DND-41 (cell line): ENCODE measurements around the gene PSMC1.

Source experiments
- ATAC-seq: fragments of 200-7000 bp; cut with Tn5 transposase; 3 replicates; pipeline ENCODE4 v1.9.1; 2021; ENCODE audit warnings: low read depth; ENCODE audit not compliant: insufficient read depth
- DNase-seq: peaks from one replicate; pipeline ENCODE4 v3.0.0-alpha.2; 2020
- H2AFZ ChIP-seq: 2 replicates; pipeline ENCODE4 v1.6.0; 2012; ENCODE audit warnings: low read depth, low read length
- H3K27ac ChIP-seq: 2 replicates; pipeline ENCODE4 v1.5.1; 2012; ENCODE audit warnings: low read length, inconsistent platforms
- H3K27me3 ChIP-seq: fragments of 200-600 bp; sonication (generic); 2 replicates; pipeline ENCODE4 v1.6.0; 2012; ENCODE audit warnings: low read length, mild to moderate bottlenecking, inconsistent platforms; ENCODE audit not compliant: insufficient read depth, poor library complexity
- H3K36me3 ChIP-seq: 2 replicates; pipeline ENCODE4 v1.5.1; 2012; ENCODE audit warnings: low read length, inconsistent platforms; ENCODE audit not compliant: insufficient read depth
- H3K4me1 ChIP-seq: 2 replicates; pipeline ENCODE4 v1.5.1; 2012; ENCODE audit warnings: mild to moderate bottlenecking, low read length; ENCODE audit not compliant: insufficient read depth
- H3K4me2 ChIP-seq: 2 replicates; pipeline ENCODE4 v1.6.0; 2012; ENCODE audit warnings: mild to moderate bottlenecking, moderate library complexity, low read length, inconsistent platforms; ENCODE audit not compliant: insufficient read depth
- H3K4me3 ChIP-seq, 2 experiments: fragments of 200-600 bp in 1 of 2; shearing (Covaris generic) in 1 of 2; 2 replicates each; pipeline ENCODE4 v1.5.1; 2012 to 2016; ENCODE audit warnings: inconsistent platforms in 2 of 2, low read length in 2 of 2, mild to moderate bottlenecking in 2 of 2, low read depth in 1 of 2, moderate library complexity in 1 of 2
- H3K79me2 ChIP-seq: 2 replicates; pipeline ENCODE4 v1.6.0; 2012; ENCODE audit warnings: low read length, inconsistent platforms; ENCODE audit not compliant: insufficient read depth
- H3K9ac ChIP-seq: 2 replicates; pipeline ENCODE4 v1.6.0; 2012; ENCODE audit warnings: low read depth, mild to moderate bottlenecking, inconsistent platforms, low read length, moderate library complexity
- H3K9me3 ChIP-seq: 2 replicates; pipeline ENCODE4 v1.5.1; 2012; ENCODE audit warnings: low read length, moderate library complexity, mild to moderate bottlenecking, inconsistent platforms; ENCODE audit not compliant: insufficient read depth, severe bottlenecking
- H4K20me1 ChIP-seq: 2 replicates; pipeline ENCODE4 v1.6.0; 2012; ENCODE audit warnings: low read length; ENCODE audit not compliant: insufficient read depth
- EZH2 ChIP-seq: IDR thresholded peaks from 3 replicates; pipeline ENCODE4 v1.6.1; 2012; ENCODE audit warnings: borderline replicate concordance, low read depth, mild to moderate bottlenecking, moderate library complexity, low read length, inconsistent platforms; ENCODE audit not compliant: severe bottlenecking
- TF ChIP-seq, protein P1 (sequence below): IDR thresholded peaks from 2 replicates; pipeline ENCODE4 v1.5.1; 2012; ENCODE audit warnings: borderline replicate concordance, low read length, moderate library complexity, mild to moderate bottlenecking; ENCODE audit not compliant: poor library complexity, severe bottlenecking; ENCODE audit errors: extremely low read depth

The PSMC1 gene

DNA sequence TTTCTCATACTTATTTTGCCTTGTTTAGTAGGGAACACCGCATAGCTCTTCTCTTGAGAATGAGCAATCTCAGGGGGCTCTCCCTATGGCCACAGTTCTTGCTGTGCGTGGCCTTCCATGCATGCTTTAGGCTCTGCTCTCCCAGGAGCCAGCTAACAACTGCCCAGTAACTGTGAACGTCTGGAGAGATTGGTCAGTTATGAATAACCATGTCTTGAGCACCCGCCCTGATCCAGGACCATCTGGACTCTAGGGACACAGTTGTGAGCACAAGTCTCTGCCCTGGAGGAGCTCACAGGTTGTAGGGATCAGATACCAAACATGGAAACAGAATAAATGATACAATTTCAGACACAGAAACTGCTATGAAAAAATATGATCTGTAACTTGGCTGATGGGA is 12.1 kb downstream of the PSMC1 start:
- DNase-seq (no peak), ATAC-seq (no peak)
- no peaks in the 10 kb centered on the region for H3K9me3 ChIP-seq
- peaks cover 8% of the 10 kb centered on the region; the same call in 1 of the 2 replicates for H4K20me1 ChIP-seq
- no peak overlapping the region for H3K4me3 ChIP-seq
- no peak overlapping the region for H3K27ac ChIP-seq
- H3K36me3 ChIP-seq = peaks cover 93% of the 10 kb centered on the region
- H3K27me3 ChIP-seq = no peaks in the 10 kb centered on the region
- TF ChIP-seq, protein P1, sequence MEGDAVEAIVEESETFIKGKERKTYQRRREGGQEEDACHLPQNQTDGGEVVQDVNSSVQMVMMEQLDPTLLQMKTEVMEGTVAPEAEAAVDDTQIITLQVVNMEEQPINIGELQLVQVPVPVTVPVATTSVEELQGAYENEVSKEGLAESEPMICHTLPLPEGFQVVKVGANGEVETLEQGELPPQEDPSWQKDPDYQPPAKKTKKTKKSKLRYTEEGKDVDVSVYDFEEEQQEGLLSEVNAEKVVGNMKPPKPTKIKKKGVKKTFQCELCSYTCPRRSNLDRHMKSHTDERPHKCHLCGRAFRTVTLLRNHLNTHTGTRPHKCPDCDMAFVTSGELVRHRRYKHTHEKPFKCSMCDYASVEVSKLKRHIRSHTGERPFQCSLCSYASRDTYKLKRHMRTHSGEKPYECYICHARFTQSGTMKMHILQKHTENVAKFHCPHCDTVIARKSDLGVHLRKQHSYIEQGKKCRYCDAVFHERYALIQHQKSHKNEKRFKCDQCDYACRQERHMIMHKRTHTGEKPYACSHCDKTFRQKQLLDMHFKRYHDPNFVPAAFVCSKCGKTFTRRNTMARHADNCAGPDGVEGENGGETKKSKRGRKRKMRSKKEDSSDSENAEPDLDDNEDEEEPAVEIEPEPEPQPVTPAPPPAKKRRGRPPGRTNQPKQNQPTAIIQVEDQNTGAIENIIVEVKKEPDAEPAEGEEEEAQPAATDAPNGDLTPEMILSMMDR = no peak
- no peak for TF ChIP-seq EZH2
- H3K4me1 ChIP-seq = no peaks in the 10 kb centered on the region
- no peak overlapping the region for H3K4me2 ChIP-seq
- H3K79me2 ChIP-seq = no peaks in the 10 kb centered on the region
- H3K9ac ChIP-seq = no peak overlapping the region
- no peak overlapping the region for H2AFZ ChIP-seq

GRCh38 chr14:90272523-90272922 is 16.2 kb downstream of the PSMC1 start:
- H2AFZ ChIP-seq = no peak overlapping the region
- H3K36me3 ChIP-seq = peaks cover 84% of the 10 kb centered on the region
- no peak overlapping the region for H3K27ac ChIP-seq
- H3K27me3 ChIP-seq = no peaks in the 10 kb centered on the region
- H3K9me3 ChIP-seq = no peaks in the 10 kb centered on the region
- no peaks in the 10 kb centered on the region for H3K79me2 ChIP-seq
- no peak for ATAC-seq
- peaks cover 7% of the 10 kb centered on the region for H4K20me1 ChIP-seq
- H3K9ac ChIP-seq = no peak overlapping the region
- no peaks in the 10 kb centered on the region for H3K4me1 ChIP-seq
- H3K4me3 ChIP-seq = no peak overlapping the region
- no peak for DNase-seq
- H3K4me2 ChIP-seq = no peak overlapping the region
- TF ChIP-seq, protein P1 = no peak
- no peak for TF ChIP-seq EZH2

DNA sequence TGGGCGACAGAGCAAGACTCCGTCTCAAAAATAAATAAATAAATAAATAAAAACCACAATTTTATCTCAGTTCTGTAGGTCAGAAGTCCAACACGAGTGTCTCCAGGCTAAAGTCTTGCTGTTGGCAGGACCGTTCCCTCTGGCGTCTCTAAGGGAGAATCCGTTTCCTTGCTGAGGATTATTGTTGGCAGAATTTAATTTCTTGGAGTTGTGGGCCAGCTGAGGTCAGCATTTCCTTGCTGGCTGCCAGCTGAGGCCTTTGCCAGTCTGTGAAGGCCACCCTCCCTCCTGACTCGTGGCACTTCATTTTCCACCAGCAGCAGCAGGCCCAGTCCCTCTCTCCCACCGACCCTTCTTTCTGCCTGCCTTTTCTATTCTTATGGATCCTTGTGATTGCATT is 17.2 kb downstream of the PSMC1 start:
- no peaks in the 10 kb centered on the region for H3K27me3 ChIP-seq
- ATAC-seq (no peak), DNase-seq (no peak)
- H3K4me1 ChIP-seq = no peaks in the 10 kb centered on the region
- TF ChIP-seq, protein P1 = no peak
- no peak for TF ChIP-seq EZH2
- H3K79me2 ChIP-seq = no peaks in the 10 kb centered on the region
- H3K9me3 ChIP-seq = no peaks in the 10 kb centered on the region
- H3K36me3 ChIP-seq = peaks cover 80% of the 10 kb centered on the region
- H3K9ac ChIP-seq = no peak overlapping the region
- H2AFZ ChIP-seq = no peak overlapping the region
- H3K4me2 ChIP-seq = no peak overlapping the region
- H3K27ac ChIP-seq = no peak overlapping the region
- peaks cover 7% of the 10 kb centered on the region for H4K20me1 ChIP-seq
- H3K4me3 ChIP-seq = no peak overlapping the region

DNA sequence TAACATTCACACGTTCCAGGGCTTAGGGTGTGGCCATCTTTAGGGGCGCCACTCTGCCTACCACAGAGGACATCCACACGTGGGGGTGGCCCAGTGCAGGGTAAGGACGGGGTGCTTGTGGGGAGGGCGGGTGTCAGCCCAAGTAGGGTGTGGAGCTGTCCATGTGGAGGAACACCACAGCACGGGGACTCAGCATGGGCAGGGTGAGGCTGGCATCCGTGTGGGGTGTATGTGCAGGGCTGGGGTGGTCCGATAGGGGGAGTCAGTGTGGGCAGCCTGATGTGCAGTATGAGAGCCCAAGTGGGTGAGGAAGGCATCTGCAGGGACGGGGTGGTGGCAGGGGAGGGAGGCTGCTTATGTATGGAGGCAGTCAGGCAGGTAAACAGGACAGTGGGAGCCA is 17.7 kb downstream of the PSMC1 start:
- Histone ChIP-seq H3K4me2 (no peak overlapping the region), H3K4me1 (no peaks in the 10 kb centered on the region), H2AFZ (no peak overlapping the region), H3K36me3 (peaks cover 79% of the 10 kb centered on the region), H3K27me3 (no peaks in the 10 kb centered on the region), H3K9ac (no peak overlapping the region), H4K20me1 (peaks cover 7% of the 10 kb centered on the region), H3K79me2 (no peaks in the 10 kb centered on the region), H3K27ac (no peak overlapping the region), H3K4me3 (no peak overlapping the region), H3K9me3 (no peaks in the 10 kb centered on the region)
- DNase-seq (no peak), ATAC-seq (peak; percentile 46)
- TF ChIP-seq EZH2 = no peak
- TF ChIP-seq, protein P1 = no peak
